Mesothelial cell of epicardium (in vitro differentiated cells): ENCODE results near the gene SLC37A1. TPM values are rescaled to one million over a fixed set of nuclear protein-coding genes. Genes with fewer than 3 reads are reported as not detected.

Experiments used
- DNase-seq, 2 experiments: peaks; one replicate each; pipeline ENCODE4 v3.0.0; 2021; ENCODE audit warnings: low spot score in 2 of 2; ENCODE audit not compliant: unreplicated experiment in 2 of 2
- H3K27ac Mint-ChIP-seq: 2 replicates; pipeline ENCODE4 v1.8.0; 2021; ENCODE audit warnings: mixed read lengths
- H3K27me3 Mint-ChIP-seq: 2 replicates; pipeline ENCODE4 v1.8.0; 2021; ENCODE audit warnings: low read depth, mixed read lengths
- H3K36me3 Mint-ChIP-seq: 2 replicates; pipeline ENCODE4 v1.8.0; 2021; ENCODE audit warnings: mixed read lengths
- H3K4me1 Mint-ChIP-seq: 2 replicates; pipeline ENCODE4 v1.8.0; 2021; ENCODE audit warnings: mixed read lengths
- H3K4me3 Mint-ChIP-seq: 2 replicates; pipeline ENCODE4 v1.8.0; 2021; ENCODE audit warnings: mild to moderate bottlenecking, moderate library complexity, mixed read lengths
- H3K9me3 Mint-ChIP-seq: 2 replicates; pipeline ENCODE4 v1.8.0; 2021; ENCODE audit warnings: mixed read lengths
- total RNA-seq: library from RNA; stranded (reverse); gene quantifications from 3 replicates; pipeline ENCODE4 v1.2.1, GENCODE V29; 2021
- TF ChIP-seq, protein P1 (sequence below): fragments of 200-600 bp; sonication (generic); IDR thresholded peaks from one replicate; pipeline ENCODE4 v1.5.0; 2021; ENCODE audit warnings: antibody characterized with exemption; ENCODE audit not compliant: unreplicated experiment

SLC37A1 gene
- total RNA-seq, 1 donor from 2014 or later, result 13.0 TPM

- Mint-ChIP-seq H3K4me3 (no peak overlapping the region), H3K27ac (no peak overlapping the region)
Observed at GRCh38 chr21:42592156-42592820, 78.6 kb downstream of the SLC37A1 start.

GRCh38 chr21:42593007-42593814, 79.6 kb downstream of the SLC37A1 start:
- H3K4me3 Mint-ChIP-seq, result no peak overlapping the region
- DNase-seq, result peak; percentile 51 to 79
- H3K27ac Mint-ChIP-seq, result no peak overlapping the region
- H3K36me3 Mint-ChIP-seq, result no peaks in the 10 kb centered on the region
- TF ChIP-seq, protein P1, sequence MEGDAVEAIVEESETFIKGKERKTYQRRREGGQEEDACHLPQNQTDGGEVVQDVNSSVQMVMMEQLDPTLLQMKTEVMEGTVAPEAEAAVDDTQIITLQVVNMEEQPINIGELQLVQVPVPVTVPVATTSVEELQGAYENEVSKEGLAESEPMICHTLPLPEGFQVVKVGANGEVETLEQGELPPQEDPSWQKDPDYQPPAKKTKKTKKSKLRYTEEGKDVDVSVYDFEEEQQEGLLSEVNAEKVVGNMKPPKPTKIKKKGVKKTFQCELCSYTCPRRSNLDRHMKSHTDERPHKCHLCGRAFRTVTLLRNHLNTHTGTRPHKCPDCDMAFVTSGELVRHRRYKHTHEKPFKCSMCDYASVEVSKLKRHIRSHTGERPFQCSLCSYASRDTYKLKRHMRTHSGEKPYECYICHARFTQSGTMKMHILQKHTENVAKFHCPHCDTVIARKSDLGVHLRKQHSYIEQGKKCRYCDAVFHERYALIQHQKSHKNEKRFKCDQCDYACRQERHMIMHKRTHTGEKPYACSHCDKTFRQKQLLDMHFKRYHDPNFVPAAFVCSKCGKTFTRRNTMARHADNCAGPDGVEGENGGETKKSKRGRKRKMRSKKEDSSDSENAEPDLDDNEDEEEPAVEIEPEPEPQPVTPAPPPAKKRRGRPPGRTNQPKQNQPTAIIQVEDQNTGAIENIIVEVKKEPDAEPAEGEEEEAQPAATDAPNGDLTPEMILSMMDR, result peak; percentile 53
- H3K27me3 Mint-ChIP-seq, result peaks cover 4% of the 10 kb centered on the region
- H3K9me3 Mint-ChIP-seq, result peaks cover 7% of the 10 kb centered on the region
- H3K4me1 Mint-ChIP-seq, result peaks cover 2% of the 10 kb centered on the region

More at GRCh38 chr21:42592156-42592820, 78.6 kb downstream of the SLC37A1 start:
- Mint-ChIP-seq H3K36me3 (no peaks in the 10 kb centered on the region), H3K9me3 (peaks cover 2% of the 10 kb centered on the region), H3K27me3 (peaks cover 4% of the 10 kb centered on the region), H3K4me1 (peaks cover 2% of the 10 kb centered on the region)
- TF ChIP-seq, protein P1, result no peak
- no peak for DNase-seq

- TF ChIP-seq, protein P1, result no peak
- DNase-seq, result no peak
- H3K9me3 Mint-ChIP-seq, result peaks cover 7% of the 10 kb centered on the region
- H3K4me1 Mint-ChIP-seq, result peaks cover 2% of the 10 kb centered on the region
- H3K27me3 Mint-ChIP-seq, result peaks cover 4% of the 10 kb centered on the region
- H3K36me3 Mint-ChIP-seq, result peaks cover 2% of the 10 kb centered on the region
- H3K4me3 Mint-ChIP-seq, result no peak overlapping the region
- no peak overlapping the region for H3K27ac Mint-ChIP-seq
Observed at GRCh38 chr21:42594616-42595282, 81.1 kb downstream of the SLC37A1 start.

DNA sequence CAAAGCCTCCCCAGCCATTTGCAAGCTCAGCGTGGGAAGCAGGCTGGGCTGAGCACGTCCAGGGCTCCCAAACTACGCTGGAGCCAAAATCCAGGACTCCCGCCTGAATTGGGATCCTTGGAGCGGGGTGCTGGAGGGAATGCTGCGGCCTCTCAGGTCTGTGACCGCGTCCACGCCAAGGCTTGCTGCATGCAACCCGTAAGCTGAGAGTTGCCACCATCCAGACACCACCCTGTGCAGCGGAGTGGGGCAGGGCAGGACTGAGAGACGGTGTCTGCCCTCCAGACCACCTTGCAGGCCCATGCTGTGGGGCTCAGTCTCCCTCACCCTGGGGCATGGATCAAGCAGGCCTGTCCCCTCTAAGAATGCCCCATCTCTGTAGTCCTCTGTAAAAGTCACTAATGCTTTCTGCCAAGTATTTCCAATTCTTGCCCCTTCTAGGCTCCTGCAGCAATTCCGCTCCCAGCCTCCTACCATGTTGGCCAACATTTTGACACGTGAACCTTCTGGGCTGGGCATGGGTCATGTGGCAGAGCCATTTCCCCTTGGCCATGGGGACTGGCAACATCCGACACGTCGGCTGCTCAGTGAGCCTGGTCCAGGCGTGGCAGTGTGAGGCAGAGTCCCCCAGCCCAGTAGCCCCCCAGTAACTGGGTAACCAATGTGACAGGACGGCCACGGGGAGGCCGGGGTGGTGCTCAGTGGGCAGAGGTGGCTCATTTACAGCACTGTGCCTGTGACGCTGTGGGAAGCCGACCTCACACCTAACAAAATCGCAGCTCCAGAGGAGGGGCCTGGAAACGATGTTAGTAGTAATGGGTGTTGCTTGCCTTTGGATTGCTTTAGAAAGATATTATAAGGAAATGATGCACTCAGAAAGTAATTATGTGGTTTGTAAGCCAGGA, 81.9 kb downstream of the SLC37A1 start:
- DNase-seq, result no peak
- H3K4me1 Mint-ChIP-seq, result peaks cover 2% of the 10 kb centered on the region
- H3K9me3 Mint-ChIP-seq, result peaks cover 7% of the 10 kb centered on the region
- no peak overlapping the region for H3K27ac Mint-ChIP-seq
- H3K4me3 Mint-ChIP-seq, result no peak overlapping the region
- peaks cover 4% of the 10 kb centered on the region for H3K27me3 Mint-ChIP-seq
- TF ChIP-seq, protein P1, result no peak
- H3K36me3 Mint-ChIP-seq, result peaks cover 2% of the 10 kb centered on the region

- TF ChIP-seq, protein P1, result no peak
- Mint-ChIP-seq H3K27ac (no peak overlapping the region), H3K9me3 (peaks cover 7% of the 10 kb centered on the region), H3K36me3 (peaks cover 2% of the 10 kb centered on the region), H3K27me3 (peaks cover 4% of the 10 kb centered on the region), H3K4me1 (no peaks in the 10 kb centered on the region), H3K4me3 (no peak overlapping the region)
- no peak for DNase-seq
Observed at GRCh38 chr21:42596657-42597056, 83.0 kb downstream of the SLC37A1 start.
